ENCODE measurements around the gene SKI.

The SKI gene

DNA sequence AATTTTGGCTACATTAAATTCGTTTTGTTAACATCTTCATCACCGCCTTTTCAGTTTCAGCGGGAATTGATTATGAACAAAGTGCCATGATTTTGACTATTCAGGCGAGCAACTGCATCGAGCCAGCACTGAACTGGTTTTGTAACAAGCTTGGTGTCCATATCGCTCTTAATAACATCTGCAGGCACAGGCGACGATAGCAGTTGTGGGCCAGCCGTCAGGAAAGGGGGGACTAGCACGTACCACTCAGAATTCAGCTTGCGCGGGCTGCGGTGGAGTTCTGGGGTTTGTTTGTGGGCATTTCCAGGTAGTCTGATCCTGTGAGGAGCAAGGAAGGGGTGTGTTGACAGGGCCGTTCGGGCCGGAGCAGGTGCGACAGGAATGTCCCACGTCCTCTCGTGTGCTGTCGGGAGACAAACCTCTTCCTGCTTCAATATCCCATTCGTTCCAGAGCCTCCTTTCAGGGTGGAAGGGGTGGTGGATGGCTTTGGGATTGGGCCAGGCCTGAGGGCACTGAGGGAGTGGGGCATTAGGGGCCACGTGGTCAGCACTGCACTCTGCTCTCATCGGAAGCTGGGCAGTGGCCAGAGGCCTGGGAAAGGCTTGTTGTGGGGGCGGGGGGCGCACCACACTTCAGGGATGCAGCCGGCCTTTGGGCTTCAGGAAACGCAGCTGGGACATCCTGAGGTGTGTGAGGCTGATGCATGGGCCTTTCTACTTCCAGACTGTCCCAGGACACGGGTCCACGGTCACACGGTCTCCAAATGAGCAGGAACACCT, 39.1 kb downstream of the SKI start:
- no peak for FAIRE-seq

DNA sequence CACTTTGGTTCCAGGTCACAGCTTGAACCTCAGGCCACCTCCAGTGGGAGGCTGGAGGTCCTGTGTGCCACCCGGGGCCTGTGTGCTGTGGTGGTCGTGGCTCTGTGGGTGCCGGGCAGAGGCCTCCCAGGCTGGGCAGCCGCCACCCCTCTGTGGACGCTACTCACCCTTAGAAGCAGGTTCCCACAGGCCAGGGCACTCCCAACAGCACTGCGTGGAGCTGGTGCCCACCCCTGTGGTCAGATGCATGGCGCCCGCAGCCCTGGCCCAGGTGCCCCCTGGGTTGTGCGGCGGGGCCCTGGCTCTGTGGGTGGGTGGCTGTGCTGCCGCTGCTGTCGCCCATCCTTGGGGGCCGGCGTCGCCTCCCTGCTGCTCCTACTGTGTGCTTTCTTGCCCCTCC, 39.7 kb downstream of the SKI start:
- no peak for FAIRE-seq

DNA sequence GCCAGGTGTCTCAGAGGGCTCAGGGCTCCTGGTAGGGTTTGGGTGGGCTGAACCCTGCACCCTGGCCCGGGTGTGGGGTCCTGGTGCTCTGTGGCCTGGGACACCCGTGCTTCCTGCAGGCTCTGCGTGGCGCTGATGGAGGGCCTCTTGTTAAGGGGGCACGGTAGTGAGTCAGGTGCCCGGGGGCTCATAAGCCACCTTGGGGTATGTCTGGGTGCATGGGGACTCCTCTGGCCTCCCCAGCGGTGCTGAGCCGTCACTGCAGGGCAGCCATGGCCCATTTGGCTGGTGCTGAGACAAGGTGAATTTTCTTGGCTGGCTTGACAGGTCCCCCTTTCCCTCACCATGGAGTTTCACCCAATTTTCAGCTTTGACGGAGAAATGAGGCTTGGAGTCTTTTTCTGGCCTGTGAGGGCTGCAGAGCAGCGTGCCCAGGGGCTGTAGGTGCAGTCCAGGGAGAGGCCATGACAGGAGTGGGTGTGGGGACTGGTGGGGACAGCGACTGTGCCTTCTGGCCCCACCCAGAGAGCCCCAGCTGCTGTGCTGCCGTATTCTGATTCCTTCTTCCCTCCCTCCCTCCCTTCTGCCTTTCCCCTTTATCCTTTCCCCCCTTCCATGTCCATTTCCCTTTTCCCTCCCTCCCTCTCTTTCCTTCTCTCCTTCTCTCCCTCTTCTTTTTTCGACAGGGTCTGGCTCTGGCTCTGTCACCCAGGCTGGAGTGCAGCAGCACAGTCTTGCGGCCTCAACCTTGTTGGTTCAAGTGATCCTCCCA, 40.4 kb downstream of the SKI start:
- FAIRE-seq: no peak

DNA sequence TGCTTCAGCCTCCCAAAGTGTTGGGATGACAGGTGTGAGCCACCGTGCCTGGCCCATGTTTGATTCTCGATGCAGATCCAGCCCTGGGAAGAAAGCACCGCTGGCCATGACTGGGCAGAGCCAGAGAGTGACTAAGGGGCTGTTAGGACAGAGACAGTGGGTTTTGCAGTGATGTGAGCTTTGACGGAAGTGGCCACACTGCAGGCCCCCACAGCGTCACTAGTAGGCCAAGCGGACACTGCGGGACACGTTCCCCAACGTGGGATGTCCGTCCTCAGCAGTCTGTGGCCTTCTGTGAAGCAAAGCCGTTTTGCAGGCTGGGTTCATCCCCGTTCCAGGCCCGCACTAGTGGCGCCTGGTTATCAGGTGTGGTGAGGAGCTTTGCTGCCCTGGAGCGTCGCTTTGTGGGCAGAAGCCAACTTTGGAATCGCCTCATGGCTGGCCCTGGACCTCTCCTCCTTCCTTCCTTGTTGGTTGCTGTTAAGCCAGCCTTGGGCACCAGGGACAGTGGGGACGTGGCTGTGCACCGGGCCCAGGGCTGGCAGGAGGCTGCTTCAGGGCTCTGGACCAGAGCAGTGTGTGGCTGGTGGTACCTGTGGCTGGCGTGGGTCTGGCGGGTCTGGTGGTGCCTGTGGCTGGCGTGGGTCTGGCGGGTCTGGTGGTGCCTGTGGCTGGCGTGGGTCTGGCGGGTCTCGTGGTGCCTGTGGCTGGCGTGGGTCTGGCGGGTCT, 41.2 kb downstream of the SKI start:
- no peak for FAIRE-seq

DNA sequence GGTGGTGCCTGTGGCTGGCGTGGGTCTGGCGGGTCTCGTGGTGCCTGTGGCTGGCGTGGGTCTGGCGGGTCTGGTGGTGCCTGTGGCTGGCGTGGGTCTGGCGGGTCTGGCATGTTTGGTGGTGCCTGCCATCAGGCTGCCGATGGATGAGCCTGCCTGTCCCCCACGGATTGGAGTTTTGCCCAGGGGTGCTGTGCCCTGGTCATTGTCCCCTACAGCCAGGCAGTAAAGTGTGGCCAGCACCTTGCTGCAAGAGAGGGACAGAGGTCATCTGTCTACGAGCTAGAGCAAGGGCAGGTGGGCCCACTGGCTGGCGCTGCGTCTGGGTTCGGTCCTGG, 41.8 kb downstream of the SKI start:
- no peak for FAIRE-seq

DNA sequence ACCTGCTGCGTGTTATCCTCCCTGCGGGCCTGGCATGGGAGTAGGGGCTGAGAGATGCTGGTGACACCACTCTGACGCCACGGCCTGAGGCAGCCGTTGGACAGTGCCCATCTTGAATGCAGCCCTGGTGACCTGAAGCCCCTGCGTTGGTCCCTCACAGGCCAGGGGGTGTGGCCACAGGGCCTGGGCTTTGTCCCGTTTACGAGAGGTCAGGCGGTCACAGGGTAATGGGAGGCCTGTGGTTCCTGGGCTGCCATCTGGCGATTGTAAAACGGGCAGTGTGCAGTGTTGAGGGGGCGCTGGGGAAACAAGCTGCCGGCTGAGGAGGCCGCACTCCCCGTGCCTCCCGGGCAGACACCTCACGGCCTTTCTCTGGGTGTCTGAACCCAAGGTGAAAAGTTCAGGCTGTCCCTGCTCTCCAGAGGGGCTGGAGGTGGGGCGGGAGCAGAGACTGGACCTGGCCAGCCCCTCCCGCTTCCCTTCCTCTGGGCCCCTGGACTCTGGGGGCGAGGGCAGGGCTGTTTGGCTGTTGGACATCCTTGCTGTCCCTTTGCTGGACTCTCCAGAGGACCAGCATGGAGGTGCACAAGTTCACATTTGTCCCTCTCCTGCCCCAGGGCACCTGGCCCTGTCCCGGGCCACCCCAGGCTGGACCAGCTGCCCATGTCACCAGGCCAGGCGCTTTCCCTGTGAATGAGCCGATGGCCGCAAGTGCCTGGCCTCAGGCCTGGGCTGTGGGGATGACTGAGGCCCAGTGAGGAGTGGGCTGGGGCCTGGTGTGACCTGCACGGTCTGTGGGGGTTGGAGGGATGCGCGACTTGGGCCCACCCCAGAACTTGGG, 42.4 kb downstream of the SKI start:
- no peak for FAIRE-seq

DNA sequence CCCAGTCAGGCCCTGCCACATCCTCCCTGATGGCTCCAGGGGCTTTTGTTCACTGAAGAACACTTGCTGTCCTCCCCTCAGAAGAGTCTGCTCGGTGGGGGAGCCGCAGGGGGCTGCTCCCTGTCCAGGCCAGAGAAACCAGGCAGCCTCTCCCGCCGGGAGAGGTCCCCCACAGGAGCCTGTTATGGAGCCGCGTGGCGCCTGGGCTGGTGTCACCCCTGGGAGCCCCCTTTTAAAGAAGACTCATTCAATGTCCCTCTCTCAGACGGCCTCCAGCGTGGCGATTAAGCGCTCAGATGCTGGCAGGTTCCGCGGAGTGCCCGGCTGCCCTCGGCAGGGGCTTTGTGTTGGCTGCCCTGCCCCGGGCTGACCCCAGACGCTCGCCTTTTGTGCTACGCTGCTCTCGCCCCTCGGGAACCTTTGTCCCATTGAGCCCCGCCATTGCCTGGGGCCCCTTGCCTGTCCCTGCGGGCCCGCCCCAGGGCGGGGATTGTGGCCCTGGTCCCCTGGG, 43.1 kb downstream of the SKI start:
- no peak for FAIRE-seq

DNA sequence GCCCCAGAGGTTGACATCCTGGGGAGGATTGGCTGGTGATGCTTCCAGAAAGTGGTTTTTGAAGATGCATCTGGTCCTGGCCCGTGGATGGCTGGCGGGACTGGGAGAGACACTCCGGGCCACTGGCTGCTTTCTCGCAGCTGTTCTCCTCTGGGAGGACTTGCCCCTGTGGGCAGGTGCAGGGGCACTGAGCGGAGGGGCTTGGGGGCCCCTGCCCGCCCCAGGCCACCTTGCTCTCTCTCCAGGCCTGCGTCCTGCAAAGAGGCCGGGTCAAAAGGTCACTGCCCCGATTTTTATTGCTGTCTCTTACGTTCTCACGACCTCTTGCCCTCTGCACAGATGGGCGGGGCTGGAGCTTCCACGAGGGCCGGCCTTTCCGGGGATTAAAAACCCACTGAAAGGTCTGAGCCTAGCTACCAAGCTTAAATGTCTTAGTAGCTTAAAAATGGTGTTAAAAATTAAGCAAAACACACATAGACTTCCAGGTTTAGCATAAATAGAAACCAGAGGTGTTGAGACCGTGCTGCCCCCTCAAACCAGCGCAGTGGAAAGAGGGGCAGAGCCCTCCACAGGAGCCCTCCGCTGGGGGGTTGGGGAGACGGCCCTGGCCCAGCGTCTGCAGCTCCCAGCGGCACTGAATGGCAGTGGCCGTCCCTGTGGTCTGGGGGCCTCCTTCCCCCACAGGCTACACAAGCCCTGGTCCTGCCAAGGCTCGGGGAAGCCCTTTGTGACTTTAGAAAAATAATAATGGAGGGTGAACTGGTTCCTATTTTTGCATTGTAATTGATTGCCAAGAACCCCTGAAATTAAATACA, 43.9 kb downstream of the SKI start:
- FAIRE-seq: no peak

DNA sequence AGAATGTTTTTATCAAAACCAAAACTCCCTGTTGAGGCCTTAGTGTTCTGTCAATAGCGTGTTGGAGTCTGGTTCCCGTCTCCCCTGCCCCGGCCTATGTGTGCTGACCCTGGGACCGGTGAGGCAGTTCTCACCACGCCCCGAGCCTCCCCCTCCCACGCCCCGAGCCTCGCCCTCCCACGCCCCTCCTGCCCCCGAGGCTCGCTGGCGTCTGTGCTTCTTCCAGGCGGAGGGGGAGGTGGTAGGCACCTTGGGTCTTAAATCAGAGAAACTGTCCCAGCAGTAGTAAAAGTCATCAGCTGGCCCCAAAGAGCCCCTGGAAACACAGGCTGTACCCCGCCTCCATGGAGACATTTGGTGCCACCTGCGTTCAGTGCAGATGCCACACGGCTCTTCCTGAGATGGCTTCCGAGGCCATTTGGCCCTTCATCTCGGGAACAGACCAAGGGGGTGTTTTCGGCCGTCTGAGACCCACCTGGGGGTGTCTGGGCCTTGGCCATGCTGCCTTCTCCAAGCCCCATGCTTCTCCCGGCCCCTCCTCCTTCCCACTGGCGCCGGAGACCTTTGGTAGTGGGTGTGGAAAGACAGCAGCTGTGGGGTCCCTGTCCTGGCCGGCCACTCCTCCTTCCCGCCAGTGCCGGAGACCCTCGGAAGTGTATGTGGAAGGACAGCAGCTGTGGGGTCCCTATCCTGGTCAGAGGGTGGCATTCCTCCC, 44.7 kb downstream of the SKI start:
- no peak for FAIRE-seq

DNA sequence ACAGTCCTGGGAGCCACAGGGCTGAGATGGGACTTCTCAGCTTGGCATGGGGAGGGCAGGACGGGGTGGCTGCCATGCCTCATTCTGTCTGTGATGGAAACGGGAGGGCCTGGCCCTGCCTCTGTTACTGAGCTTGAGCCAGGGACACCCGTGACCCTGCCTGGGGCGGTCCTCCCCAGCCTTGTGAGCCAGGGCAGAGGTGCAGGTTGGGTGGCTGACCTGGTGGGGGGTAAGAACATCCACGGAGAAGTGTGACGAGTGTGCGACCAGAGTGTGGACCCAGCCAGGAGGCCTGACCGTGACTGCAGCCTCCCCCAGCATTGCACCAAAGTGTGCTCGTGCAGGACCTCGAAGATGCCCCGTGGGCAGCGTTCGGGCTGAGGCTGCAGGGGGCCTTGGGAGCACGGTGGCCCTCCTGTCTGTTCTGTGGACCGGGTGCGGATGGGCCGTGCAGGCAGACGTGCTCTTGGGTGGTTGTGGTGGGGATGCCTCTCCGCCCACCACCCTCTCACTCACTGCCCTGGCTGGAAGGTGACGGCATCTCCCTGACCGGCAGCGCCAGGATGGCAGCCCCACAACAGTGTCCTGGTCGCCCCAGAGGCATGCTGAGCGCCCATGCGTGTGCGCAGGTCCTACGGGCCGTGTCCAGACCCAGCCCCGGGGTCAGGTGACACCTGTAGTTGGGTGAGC, 45.4 kb downstream of the SKI start:
- no peak for FAIRE-seq

DNA sequence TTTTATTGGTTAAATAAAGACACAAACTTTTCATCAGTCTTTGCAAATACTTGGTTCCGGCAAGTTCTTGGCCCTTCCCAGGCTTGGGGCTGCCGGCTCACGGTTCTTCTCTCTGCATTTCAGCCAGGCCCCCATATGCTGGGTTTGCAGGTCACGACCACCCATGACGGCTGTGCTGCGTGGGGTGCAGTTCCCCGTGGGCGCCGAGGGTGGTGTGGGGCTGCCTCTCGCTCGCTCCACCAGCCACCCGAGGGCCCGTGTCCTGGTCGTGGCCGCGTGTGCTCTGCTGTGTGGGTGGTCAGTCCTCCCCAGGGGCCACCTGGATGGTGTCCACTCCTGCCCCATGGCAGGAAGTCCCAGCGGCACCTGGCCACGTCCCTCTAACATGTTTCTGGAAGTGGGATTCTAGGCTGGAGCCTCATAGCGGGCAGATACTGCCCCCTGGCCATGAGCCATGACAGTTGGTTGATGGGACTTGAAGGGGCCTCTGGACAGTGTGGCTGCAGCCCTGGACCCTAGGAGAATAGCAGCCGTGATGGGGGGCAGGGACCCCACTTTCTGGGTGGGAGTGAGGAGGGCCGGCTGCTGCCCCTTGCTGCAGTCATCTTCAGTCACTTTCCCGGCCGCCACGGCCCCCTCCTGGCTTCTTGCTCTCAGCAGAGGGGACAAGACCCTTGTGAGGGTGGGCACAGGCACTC, 46.3 kb downstream of the SKI start:
- no peak for FAIRE-seq

DNA sequence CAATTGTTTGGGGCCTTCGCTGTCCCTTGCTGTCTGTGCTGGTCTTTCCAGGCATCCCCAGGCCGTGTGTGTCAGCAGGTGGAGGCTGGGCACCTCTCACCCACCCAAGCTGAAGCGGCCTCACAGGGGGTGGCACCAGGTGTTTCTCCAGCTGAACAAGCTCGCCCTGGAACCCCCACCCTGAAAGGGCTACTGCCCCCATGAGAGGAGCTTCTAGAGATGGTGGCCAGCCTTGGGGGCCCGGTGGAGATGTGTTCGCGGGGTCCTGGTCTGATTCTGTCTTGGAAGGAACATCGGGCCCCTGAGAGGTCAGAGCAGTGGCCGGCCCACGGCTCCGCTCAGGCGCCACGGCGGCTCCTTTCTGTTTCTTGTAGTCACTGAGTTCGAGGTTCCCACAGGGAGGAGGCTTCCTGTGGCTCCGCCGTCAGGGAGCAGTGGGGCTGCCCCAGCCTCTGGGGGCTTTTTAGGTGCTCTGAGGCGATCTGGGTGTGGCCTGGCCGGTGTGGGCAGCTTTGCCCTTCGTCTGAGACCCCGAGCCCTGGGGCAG, 46.9 kb downstream of the SKI start:
- no peak for FAIRE-seq

DNA sequence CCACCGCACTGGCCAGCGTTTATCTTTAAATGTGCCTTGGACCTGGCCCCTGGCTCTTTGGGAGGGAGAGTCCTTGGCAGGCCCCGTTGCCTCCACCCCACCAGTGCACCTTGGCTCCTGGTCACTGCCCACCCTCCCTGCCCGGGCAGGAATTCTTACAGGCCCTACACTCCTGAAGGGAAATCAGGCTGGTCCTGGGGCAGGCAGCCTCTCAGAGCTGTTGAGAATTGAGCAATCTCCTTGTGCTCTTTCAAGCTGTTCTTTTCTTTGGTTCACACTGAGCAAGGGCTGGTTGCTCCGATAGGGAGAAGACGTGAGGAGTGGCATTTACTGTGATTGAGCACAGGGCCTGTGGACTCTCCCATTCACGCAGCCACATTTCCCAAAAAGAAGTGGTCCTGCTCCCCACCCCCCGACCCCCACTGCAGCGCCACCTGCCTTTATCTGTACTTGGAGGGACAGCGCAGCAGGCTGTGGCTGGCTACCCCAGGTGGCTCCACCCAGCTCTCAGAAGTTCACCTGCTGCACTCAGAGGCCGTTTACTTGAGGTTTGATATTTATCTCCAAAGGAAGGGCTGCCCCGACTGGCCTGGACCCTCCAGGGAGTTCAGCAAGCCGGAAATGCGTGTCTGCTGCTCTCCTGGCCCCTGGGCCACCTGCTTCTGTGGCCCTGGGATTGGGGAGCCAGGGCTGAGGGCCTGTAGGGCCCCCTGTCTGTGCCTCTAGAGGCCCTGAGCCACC, 47.8 kb downstream of the SKI start:
- FAIRE-seq: no peak

DNA sequence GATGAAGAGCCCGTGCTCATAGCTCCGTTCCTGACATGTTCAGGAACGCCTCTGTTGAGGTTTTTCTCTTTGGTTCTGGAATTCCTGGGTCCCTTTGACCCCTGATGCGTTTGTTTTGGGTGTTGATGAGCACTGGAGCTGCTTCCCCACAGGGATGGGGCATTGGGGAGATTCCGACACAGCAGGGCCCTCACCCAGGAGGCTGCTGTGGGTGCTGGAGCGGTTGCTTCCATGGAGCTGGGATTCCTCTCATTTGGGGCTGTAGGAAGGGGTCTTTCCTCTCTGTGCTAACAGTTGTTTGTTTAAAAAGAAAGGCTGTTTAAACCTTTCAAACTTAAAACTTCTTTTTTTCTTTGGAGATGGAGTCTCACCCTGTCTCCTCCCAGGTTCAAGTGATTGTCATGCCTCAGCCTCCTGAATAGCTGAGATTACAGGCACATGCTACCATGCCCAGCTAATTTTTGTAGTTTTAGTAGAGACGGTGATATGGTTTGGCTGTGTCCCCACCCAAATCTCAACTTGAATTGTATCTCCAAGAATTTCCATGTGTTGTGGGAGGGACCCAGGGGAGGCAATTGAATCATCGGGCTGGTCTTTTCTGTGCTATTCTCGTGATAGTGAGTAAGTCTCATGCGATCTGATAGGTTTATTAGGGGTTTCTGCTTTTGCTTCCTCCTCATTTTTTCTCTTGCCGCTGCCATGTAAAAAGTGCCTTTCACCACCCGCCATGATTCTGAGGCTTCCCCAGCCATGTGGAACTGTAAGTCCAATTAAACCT, 48.9 kb downstream of the SKI start:
- no peak for FAIRE-seq

DNA sequence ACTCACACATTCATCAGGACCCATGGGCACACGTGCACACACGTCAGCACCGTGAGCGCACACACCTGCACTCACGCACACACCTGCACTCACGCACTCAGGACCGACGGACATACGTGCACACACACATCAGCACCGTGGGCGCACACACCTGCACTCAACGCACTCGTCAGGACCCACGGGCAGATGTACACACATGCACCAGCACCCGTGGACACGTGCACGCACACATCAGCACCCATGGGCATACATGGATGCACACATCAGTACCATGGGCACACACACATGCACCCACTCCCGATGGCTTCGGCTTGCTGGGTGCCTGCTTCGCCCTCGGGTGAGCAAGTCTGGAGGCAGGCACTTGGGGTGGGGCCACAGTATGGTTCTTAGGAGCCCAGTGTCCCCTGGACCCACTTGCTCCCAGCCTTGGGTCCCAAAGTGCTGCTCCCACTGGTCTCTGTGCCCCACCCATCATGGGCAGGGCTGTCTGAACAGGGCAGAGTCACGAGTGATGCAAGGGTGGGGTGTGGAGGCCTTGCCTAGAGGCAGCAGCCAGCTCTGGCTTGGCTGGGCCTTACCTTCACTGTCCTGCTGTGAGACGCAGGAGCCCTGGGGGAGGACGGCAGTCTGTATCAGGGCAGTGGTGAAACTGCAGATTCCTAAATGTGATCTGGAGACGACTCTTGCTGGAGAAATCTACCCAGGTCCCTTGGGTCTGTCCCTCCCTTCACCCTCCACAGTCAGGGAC, 49.8 kb downstream of the SKI start:
- no peak for FAIRE-seq

DNA sequence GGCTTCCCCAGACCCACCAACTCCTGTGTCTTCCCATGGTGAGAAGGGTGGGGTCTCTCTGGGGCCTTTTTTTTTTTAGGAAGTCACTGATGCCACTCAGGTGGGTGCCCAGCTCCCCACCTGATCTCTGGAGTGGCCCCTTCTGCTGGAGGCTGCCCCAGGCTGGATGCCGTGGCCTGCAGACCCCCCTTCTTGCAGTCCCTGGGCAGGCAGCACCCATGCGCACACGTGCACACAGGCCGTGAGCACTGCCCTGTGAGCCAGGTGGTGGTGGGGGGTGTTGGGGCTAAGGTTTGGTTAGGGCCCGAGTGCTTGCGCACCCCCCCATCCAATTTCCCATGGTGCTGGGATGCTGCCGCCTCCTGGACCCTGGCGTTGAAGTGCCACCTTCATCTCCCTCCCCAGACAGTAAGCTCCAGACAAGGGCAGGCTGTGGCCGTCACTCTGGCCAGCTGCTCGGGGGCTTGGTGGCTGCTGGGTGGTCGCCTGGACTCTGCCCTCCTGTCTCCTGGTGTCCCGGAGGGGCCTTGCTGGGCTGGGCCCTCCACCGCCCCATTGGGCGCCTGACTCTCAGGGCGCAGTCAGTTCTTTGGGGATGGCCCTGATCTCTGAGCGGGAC, 50.6 kb downstream of the SKI start:
- no peak for FAIRE-seq

DNA sequence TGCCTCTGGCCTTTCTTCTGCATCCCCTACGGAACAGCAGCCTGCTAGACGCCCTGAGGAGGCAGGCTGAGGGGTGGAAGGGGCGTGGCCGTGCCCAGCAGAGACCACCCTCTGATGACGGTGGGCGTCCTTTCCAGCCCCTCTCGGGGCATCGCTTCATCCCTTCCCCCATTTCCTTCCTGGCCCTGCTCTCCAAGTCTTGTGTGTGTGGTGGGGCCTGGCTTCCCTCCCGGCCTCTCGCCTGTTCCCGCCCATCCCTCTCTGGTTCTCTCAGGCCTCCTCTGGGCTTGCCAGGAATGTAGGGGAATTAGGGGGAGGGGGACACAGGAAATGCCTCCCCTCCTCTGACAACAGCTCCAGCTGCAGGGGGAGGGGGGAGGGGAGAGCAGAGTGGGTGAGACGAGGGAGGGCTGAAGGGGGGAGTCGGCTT, 51.1 kb downstream of the SKI start:
- no peak for FAIRE-seq
